ENCODE results near the gene HOXA11. TPM values are rescaled to one million over a fixed set of nuclear protein-coding genes. Genes with fewer than 3 reads are reported as not detected.

Gene HOXA11
- total RNA-seq, 4 donors from 2014 or later = not detected

DNA sequence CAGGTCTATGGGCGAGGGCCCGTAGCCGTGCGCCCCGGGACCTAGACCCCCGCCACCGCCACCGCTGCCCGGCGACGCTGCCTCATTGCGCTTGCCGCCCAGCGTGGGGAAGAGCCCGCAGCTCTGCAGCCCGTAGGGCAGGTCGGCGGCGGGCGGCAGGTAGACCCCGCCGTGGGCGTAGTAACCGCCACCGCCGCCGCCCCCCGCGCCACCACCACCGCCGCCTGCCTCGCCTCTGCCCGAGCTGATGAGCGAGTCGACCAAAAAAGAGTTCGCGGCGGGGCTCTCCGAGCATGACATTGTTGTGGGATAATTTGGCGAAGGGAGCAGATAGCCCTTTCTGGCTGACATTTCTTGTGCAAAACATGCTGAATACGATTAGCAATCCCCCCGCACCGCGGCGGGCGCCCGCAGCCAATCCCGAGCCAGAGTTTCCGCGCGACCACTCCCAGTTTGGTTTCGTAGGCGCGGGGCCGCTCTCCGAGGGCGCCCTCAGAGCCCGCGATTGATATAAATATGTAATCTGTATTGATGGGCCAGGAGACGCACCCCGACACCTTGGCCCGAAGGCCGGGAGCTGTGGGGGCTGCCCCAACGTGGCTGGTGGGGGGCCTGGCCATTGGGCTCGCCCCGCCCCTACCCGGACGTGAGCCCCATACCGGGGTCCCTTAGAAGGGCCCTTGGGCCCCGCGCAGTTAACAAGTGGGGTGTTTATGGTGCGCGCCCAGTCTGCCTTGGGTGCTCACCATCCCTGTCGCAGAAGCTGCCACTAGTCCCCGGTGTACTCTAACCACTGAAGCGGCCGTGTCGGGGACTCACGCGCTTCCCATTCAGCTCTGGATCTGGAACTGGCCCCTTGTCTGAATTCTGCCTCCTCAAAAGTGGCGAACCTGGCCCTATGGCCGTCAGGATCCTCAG lies 10.8 kb downstream of the HOXA11 start, which contains the start of gene HOXA10:
Gene HOXA10 (minus strand): TSS at position 365 of the 918 bp plus-strand sequence. CDS start 14 bp downstream, at position 351.
- no peak for TF ChIP-seq POLR2A (IDR thresholded peaks at IDR 0.05)
- TF ChIP-seq, protein P1, sequence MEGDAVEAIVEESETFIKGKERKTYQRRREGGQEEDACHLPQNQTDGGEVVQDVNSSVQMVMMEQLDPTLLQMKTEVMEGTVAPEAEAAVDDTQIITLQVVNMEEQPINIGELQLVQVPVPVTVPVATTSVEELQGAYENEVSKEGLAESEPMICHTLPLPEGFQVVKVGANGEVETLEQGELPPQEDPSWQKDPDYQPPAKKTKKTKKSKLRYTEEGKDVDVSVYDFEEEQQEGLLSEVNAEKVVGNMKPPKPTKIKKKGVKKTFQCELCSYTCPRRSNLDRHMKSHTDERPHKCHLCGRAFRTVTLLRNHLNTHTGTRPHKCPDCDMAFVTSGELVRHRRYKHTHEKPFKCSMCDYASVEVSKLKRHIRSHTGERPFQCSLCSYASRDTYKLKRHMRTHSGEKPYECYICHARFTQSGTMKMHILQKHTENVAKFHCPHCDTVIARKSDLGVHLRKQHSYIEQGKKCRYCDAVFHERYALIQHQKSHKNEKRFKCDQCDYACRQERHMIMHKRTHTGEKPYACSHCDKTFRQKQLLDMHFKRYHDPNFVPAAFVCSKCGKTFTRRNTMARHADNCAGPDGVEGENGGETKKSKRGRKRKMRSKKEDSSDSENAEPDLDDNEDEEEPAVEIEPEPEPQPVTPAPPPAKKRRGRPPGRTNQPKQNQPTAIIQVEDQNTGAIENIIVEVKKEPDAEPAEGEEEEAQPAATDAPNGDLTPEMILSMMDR (IDR thresholded peaks at IDR 0.05) = no peak
- H3K36me3 ChIP-seq = no peaks in the 10 kb centered on the region
- peaks cover 89% of the 10 kb centered on the region for H3K27me3 ChIP-seq
- intact Hi-C loops (cut with DNase I) = loop anchor here (10.0 kb wide), 1 partner anchor 1089 kb away; no protein-coding TSS in a partner anchor
- no peak within 1 kb of the TSS for H3K27ac ChIP-seq
- no peaks in the 10 kb centered on the region for H3K9me3 ChIP-seq
- DNase-seq = no peak
- H3K4me1 ChIP-seq = peaks cover 14 to 30% of the 10 kb centered on the region in 2 donors
- 7 to 9% methylated on average over 27 to 32 of the region's 82 CpGs for WGBS, 2 donors
- peak within 1 kb of the TSS in 2 of 3 donors; percentile 7 to 30 for H3K4me3 ChIP-seq (replicated peaks in 1 of 3)

DNA sequence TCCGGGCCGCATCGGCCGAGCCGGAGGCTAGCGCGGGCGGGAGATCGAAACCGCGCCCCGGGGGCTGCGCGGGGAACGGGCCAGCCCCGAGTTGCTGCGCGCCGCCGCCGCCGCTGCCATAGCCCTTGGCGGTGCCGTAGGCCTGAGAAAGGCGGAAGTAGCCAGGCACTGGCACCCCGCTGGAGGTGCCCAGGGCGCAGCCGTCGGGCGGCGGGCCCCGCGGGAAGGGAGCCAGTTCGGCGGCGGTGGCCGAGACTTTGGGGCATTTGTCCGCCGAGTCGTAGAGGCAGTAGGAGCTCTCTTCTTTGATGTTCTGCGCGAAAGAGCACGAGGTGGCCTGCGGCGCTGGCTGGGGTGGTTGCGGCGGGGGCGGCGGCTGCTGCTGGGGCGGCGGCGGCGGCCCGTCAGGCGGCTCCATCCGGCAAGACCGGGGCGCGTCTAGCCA lies 11.5 kb downstream of the HOXA11 start:
- intact Hi-C loops (cut with DNase I) = loop anchor here (10.0 kb wide), 1 partner anchor 1089 kb away; no protein-coding TSS in a partner anchor
- 2% methylated on average over 9 of the region's 59 CpGs; no CpG with 5 or more reads in 1 of the 2 donors for WGBS, 2 donors
- H3K27ac ChIP-seq = no peak overlapping the region
- DNase-seq = no peak
- H3K27me3 ChIP-seq = peaks cover 89% of the 10 kb centered on the region
- no peaks in the 10 kb centered on the region for H3K36me3 ChIP-seq
- peak overlapping the region in 2 of 3 donors; percentile 7 to 30 for H3K4me3 ChIP-seq (replicated peaks in 1 of 3)
- no peaks in the 10 kb centered on the region for H3K9me3 ChIP-seq
- TF ChIP-seq, protein P1 (IDR thresholded peaks at IDR 0.05) = no peak
- no peak for TF ChIP-seq POLR2A (IDR thresholded peaks at IDR 0.05)
- H3K4me1 ChIP-seq = peaks cover 14 to 30% of the 10 kb centered on the region in 2 donors

DNA sequence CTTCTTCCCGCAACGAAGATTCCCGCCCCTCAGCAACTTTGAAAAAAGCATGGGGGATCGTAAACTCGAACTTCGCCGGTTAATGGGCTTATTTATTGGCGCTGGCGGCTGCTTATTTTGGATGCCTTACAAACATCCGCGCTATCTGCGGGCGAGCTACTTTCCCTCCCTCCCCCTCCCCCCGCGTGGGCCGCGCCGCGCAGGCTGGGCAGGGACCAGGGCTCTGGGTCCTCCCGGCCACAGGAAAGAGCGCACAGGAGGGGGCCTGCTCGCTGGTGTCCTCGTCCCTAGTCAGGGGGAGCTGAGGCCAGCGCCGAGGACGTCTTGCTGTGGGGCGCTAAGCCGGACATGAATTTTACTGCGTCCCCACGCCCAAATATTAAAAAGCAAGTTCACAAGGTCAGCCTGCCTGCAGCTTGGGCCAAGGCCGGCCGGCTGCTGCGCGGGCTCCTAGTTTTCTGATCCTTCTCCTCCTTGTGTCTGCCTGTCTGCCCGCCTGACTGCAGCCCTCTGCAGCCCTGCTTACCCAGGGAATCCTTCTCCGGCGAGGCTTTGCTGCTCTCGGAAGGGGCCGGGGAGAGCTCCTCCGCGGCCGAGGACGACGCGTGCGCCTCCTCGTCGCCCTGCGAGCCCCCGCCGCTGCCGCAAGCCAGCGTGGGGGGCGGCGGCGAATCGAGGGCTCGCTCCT lies 12.1 kb downstream of the HOXA11 start:
- Histone ChIP-seq H3K27me3 (peaks cover 89% of the 10 kb centered on the region), H3K27ac (no peak overlapping the region), H3K36me3 (no peaks in the 10 kb centered on the region), H3K4me3 (replicated peaks in 1 of 3) (peak overlapping the region in 2 of 3 donors; percentile 7 to 30), H3K4me1 (peaks cover 14 to 30% of the 10 kb centered on the region in 2 donors), H3K9me3 (no peaks in the 10 kb centered on the region)
- WGBS, 2 donors = 4 to 5% methylated on average over 19 to 32 of the region's 58 CpGs
- intact Hi-C loops (cut with DNase I) = loop anchor here (10.0 kb wide), 1 partner anchor 1088 kb away; no protein-coding TSS in a partner anchor
- no peak for DNase-seq
- TF ChIP-seq, protein P1 (IDR thresholded peaks at IDR 0.05) = no peak
- TF ChIP-seq POLR2A (IDR thresholded peaks at IDR 0.05) = no peak

DNA sequence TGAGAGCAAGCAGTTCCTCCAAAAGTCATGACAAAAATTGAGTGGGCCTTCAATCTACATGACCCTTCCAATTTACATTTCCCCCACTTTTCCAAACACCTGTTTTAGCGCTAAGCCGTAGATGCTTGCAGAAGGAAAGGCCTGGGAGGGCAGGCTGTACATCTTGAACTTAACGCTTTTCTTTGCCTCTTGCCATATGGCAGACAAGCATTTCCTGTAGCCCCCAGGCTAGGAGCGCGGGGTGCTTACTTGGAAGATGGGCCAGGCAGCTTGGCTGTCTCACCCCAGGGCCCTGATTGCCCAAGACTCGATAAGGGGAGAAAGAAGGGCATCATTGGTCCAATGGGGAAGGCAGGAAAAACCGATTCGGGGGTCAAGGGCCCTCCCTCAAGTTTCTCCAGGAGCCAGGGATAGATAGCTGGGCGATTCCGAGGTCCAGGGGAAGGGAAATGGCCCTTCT lies 12.7 kb downstream of the HOXA11 start:
- Histone ChIP-seq H3K4me3 (replicated peaks in 1 of 3) (no peak overlapping the region), H3K27ac (no peak overlapping the region), H3K9me3 (no peaks in the 10 kb centered on the region), H3K4me1 (peaks cover 14 to 30% of the 10 kb centered on the region in 2 donors), H3K27me3 (peaks cover 93% of the 10 kb centered on the region), H3K36me3 (no peaks in the 10 kb centered on the region)
- intact Hi-C loops (cut with DNase I) = loop anchor here (10.0 kb wide), 1 partner anchor 1088 kb away; no protein-coding TSS in a partner anchor
- DNase-seq = no peak
- TF ChIP-seq, protein P1 (IDR thresholded peaks at IDR 0.05) = no peak
- WGBS, 2 donors = 12 to 18% methylated on average over 10 of the region's 10 CpGs
